D721Med (cell line): Measurements from ENCODE around the gene TMEM132C.

Experiments used
- DNase-seq: peaks from one replicate; pipeline ENCODE4 v3.0.0; 2011; ENCODE audit warnings: low spot score; ENCODE audit not compliant: insufficient read length
- FAIRE-seq: peaks from 2 replicates; lab custom pipeline; 2011; peaks lifted over from hg19 to GRCh38; lab: Jason Lieb, UNC
- CTCF ChIP-seq: IDR thresholded peaks from 2 replicates; pipeline ENCODE4 v1.5.1; 2012; ENCODE audit warnings: mild to moderate bottlenecking, control low read depth; ENCODE audit not compliant: insufficient read depth; ENCODE audit errors: missing control alignments

Gene TMEM132C

GRCh38 chr12:128337431-128338170 is 70.6 kb downstream of the TMEM132C start:
- DNase-seq (no peak), FAIRE-seq (no peak)
- TF ChIP-seq CTCF, result no peak

GRCh38 chr12:128338386-128339125 is 71.6 kb downstream of the TMEM132C start:
- TF ChIP-seq CTCF, result no peak
- FAIRE-seq (no peak), DNase-seq (no peak)

GRCh38 chr12:128339126-128339520 is 72.2 kb downstream of the TMEM132C start:
- no peak for FAIRE-seq
- DNase-seq, result no peak
- no peak for TF ChIP-seq CTCF

- TF ChIP-seq CTCF, result no peak
- no peak for FAIRE-seq
- DNase-seq, result no peak
These were observed 72.7 kb downstream of the TMEM132C start for GRCh38 chr12:128339631-128340030.

DNA sequence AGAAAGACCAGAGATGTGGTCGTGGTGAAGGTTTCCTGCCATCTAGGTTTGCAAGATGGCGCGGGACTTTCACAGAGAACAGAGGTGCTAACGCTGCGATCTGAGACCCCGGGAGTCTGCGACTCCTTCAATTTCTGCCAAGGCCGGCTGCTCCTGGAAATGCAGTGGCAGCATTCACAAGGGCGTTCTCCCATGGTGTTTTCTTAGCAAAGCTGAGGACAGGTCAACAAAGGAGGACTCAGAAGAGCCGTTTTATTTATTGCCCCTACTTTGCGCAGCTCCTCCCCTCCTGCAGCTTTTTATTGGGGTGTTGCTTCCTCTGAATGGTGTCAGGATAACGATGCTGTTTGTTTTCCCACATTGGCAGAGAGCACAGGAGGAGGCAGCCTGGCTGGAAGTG is 86.3 kb downstream of the TMEM132C start:
- DNase-seq, result no peak
- no peak for TF ChIP-seq CTCF
- FAIRE-seq, result no peak

DNA sequence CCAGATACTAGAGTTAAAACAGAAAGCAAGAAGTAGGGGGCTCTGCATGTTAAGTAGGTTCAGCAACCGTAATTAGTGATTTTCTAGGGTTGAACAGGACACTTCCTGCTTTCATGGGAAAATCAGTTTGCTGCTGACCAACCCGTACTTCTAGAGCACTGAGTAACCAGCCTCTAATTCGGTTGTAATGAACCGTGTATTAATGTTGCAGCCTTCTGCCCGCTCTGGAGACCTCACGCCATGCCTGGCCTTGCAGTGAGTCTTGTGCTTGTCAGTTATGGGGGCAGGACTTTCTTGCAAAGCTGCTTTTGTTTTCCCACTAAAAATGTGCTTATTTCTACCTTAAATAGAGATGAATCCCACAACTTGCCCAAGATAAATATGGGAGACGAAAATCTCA is 89.6 kb downstream of the TMEM132C start:
- TF ChIP-seq CTCF, result no peak
- no peak for DNase-seq
- no peak for FAIRE-seq
